ENCODE results near the gene CRP.

CRP gene

GRCh38 chr1:159714529-159714928 lies at the start of gene CRP:
TSS of gene CRP (minus strand) at chr1:159714589. CDS start at chr1:159714485, 104 bp downstream.
- TF ChIP-seq CEBPB (IDR thresholded peaks at IDR 0.05) (no peak), TCF12 (IDR thresholded peaks at IDR 0.05; ENCODE audit: low read depth) (no peak), YY1 (IDR thresholded peaks at IDR 0.05; ENCODE audit: low read depth) (no peak), FOXM1 (IDR thresholded peaks at IDR 0.05; ENCODE audit: borderline replicate concordance, low read depth) (no peak), TEAD4 (IDR thresholded peaks at IDR 0.05) (no peak), EGR1 (IDR thresholded peaks at IDR 0.05) (no peak), CREB1 (IDR thresholded peaks at IDR 0.05; ENCODE audit: low read depth) (no peak), EP300 (IDR thresholded peaks at IDR 0.05; ENCODE audit: borderline replicate concordance) (no peak), RAD21 (IDR thresholded peaks at IDR 0.05; ENCODE audit: low read depth) (no peak), TAF1 (IDR thresholded peaks at IDR 0.05; ENCODE audit: low read depth) (no peak), ZBTB7A (IDR thresholded peaks at IDR 0.05; ENCODE audit: low read depth) (no peak)
- TF ChIP-seq, protein P1, sequence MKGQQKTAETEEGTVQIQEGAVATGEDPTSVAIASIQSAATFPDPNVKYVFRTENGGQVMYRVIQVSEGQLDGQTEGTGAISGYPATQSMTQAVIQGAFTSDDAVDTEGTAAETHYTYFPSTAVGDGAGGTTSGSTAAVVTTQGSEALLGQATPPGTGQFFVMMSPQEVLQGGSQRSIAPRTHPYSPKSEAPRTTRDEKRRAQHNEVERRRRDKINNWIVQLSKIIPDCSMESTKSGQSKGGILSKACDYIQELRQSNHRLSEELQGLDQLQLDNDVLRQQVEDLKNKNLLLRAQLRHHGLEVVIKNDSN (IDR thresholded peaks at IDR 0.05): no peak
- TF ChIP-seq, protein P2, sequence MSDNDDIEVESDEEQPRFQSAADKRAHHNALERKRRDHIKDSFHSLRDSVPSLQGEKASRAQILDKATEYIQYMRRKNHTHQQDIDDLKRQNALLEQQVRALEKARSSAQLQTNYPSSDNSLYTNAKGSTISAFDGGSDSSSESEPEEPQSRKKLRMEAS (IDR thresholded peaks at IDR 0.05): no peak
- TF ChIP-seq, protein P3, sequence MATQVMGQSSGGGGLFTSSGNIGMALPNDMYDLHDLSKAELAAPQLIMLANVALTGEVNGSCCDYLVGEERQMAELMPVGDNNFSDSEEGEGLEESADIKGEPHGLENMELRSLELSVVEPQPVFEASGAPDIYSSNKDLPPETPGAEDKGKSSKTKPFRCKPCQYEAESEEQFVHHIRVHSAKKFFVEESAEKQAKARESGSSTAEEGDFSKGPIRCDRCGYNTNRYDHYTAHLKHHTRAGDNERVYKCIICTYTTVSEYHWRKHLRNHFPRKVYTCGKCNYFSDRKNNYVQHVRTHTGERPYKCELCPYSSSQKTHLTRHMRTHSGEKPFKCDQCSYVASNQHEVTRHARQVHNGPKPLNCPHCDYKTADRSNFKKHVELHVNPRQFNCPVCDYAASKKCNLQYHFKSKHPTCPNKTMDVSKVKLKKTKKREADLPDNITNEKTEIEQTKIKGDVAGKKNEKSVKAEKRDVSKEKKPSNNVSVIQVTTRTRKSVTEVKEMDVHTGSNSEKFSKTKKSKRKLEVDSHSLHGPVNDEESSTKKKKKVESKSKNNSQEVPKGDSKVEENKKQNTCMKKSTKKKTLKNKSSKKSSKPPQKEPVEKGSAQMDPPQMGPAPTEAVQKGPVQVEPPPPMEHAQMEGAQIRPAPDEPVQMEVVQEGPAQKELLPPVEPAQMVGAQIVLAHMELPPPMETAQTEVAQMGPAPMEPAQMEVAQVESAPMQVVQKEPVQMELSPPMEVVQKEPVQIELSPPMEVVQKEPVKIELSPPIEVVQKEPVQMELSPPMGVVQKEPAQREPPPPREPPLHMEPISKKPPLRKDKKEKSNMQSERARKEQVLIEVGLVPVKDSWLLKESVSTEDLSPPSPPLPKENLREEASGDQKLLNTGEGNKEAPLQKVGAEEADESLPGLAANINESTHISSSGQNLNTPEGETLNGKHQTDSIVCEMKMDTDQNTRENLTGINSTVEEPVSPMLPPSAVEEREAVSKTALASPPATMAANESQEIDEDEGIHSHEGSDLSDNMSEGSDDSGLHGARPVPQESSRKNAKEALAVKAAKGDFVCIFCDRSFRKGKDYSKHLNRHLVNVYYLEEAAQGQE (IDR thresholded peaks at IDR 0.05; ENCODE audit: low read depth): no peak

DNA sequence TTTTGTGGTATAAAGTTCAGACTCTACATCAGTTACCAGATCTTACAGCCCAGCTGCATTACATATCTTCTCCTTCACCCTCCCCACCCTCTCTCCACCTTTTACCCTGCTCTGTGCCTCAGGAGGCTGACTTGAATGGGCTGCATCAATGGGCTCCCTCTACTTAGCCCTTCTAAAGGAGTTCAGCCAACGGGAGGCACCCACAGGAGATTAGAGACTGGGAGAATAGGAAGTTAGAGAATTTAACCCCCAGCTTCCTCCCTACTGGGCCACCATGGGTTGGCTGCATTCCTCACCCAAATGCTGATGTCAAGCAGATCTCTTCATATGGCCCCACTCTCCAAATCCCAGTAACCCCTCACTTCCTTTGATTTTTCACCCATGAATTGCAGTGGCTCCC lies 49.3 kb upstream of the CRP start:
- TF ChIP-seq CREB1 (IDR thresholded peaks at IDR 0.05; ENCODE audit: low read depth): no peak
- TF ChIP-seq TEAD4 (IDR thresholded peaks at IDR 0.05): no peak
- TF ChIP-seq FOXM1 (IDR thresholded peaks at IDR 0.05; ENCODE audit: borderline replicate concordance, low read depth): no peak
- TF ChIP-seq, protein P3 (IDR thresholded peaks at IDR 0.05; ENCODE audit: low read depth): no peak

DNA sequence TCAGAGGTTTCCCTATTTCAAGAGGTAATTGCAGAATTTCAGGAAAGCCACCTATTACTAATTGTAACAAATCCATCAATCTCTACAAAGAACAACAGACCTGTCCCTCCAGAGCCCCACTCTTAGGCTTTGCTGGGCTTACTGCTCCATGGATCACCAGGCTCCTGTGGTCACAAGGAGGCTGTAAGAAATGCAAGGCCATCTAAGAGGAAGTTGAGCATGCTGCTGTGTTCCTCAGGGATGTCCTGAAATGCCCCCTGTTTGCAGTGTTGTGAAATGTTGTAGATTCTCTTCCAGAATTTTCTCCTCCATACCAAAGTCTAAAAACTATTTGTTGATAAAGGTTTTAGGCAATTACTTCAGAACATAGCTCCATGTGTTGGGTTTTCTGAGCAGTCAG lies 42.0 kb upstream of the CRP start:
- TF ChIP-seq CEBPB (IDR thresholded peaks at IDR 0.05) (no peak), ZBTB7A (IDR thresholded peaks at IDR 0.05; ENCODE audit: low read depth) (no peak), NFIC (IDR thresholded peaks at IDR 0.05) (no peak), TEAD4 (IDR thresholded peaks at IDR 0.05) (no peak), YY1 (IDR thresholded peaks at IDR 0.05; ENCODE audit: low read depth) (no peak), EP300 (IDR thresholded peaks at IDR 0.05; ENCODE audit: borderline replicate concordance) (no peak), FOXM1 (IDR thresholded peaks at IDR 0.05; ENCODE audit: borderline replicate concordance, low read depth) (no peak), TCF12 (IDR thresholded peaks at IDR 0.05; ENCODE audit: low read depth) (no peak)
- TF ChIP-seq, protein P1 (IDR thresholded peaks at IDR 0.05): no peak
- TF ChIP-seq, protein P2 (IDR thresholded peaks at IDR 0.05): no peak

DNA sequence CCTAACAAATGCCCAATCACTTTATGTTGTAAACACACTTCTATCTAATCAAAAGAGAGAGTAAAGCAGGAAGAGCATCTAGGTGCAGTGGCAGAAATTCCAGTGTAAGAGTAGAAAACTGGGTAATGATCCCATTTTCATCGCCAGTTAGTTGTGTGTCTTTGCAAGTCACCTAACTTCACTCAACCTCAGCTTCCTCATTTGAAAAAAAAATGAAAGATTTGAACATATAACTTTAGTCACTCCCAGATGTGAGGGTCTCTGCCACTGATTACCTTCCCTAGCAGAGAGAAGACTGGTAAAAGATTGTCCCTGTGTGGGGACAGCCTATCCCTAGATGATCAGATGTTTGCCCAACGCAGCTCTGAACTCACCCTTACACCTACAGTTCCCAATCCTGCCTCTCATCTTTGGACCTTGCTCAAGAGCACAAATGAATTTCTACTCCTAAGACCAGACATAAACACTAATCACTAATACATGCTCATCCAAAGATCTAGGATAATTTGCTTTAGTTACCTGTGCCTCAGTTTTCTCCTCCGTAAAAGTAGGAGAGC lies 41.1 kb upstream of the CRP start:
- TF ChIP-seq CEBPB (IDR thresholded peaks at IDR 0.05) (no peak), FOXM1 (IDR thresholded peaks at IDR 0.05; ENCODE audit: borderline replicate concordance, low read depth) (no peak)
- TF ChIP-seq, protein P1 (IDR thresholded peaks at IDR 0.05): no peak
- TF ChIP-seq, protein P3 (IDR thresholded peaks at IDR 0.05; ENCODE audit: low read depth): no peak
